ENCODE data around the gene RALBP1. TPM values are rescaled to one million over a fixed set of nuclear protein-coding genes. Genes with fewer than 3 reads are reported as not detected.

The RALBP1 gene
- total RNA-seq, 4 donors from 2014 or later: 168 to 213 (median 178) TPM

- Histone ChIP-seq H3K27ac (no peak overlapping the region), H3K9me3 (no peaks in the 10 kb centered on the region), H3K27me3 (no peaks in the 10 kb centered on the region), H3K4me1 (no peaks in the 10 kb centered on the region), H3K36me3 (no peaks in the 10 kb centered on the region), H3K4me3 (no peak overlapping the region)
- 54% methylated on average over 5 of the region's 5 CpGs for WGBS
- TF ChIP-seq CTCF (IDR thresholded peaks at IDR 0.05) (no peak), POLR2A (IDR thresholded peaks at IDR 0.05) (no peak), POLR2AphosphoS5 (IDR thresholded peaks at IDR 0.05) (no peak), EP300 (IDR thresholded peaks at IDR 0.05) (no peak)
- no peak for DNase-seq (ENCODE audit: low spot score in 2 of 2)
These were observed 38.3 kb upstream of the RALBP1 start for GRCh38 chr18:9437021-9437437.

GRCh38 chr18:9437672-9438071 is 37.6 kb upstream of the RALBP1 start:
- Histone ChIP-seq H3K9me3 (no peaks in the 10 kb centered on the region), H3K4me3 (no peak overlapping the region), H3K27me3 (no peaks in the 10 kb centered on the region), H3K4me1 (no peaks in the 10 kb centered on the region), H3K27ac (no peak overlapping the region), H3K36me3 (no peaks in the 10 kb centered on the region)
- DNase-seq (ENCODE audit: low spot score in 2 of 2): no peak
- no peak for TF ChIP-seq POLR2AphosphoS5 (IDR thresholded peaks at IDR 0.05)
- no peak for TF ChIP-seq CTCF (IDR thresholded peaks at IDR 0.05)
- TF ChIP-seq EP300 (IDR thresholded peaks at IDR 0.05): no peak
- TF ChIP-seq POLR2A (IDR thresholded peaks at IDR 0.05): no peak
- WGBS: 90% methylated on average over 4 of the region's 4 CpGs

GRCh38 chr18:9441061-9441460 is 34.3 kb upstream of the RALBP1 start:
- no peaks in the 10 kb centered on the region for H3K36me3 ChIP-seq
- WGBS: 93% methylated on average over 3 of the region's 3 CpGs
- TF ChIP-seq CTCF (IDR thresholded peaks at IDR 0.05): no peak
- no peak for TF ChIP-seq EP300 (IDR thresholded peaks at IDR 0.05)
- no peak for TF ChIP-seq POLR2A (IDR thresholded peaks at IDR 0.05)

GRCh38 chr18:9444549-9444948 is 30.8 kb upstream of the RALBP1 start:
- no peak for DNase-seq (ENCODE audit: low spot score in 2 of 2)
- H3K36me3 ChIP-seq: no peaks in the 10 kb centered on the region
- no peaks in the 10 kb centered on the region for H3K27me3 ChIP-seq
- no peaks in the 10 kb centered on the region for H3K9me3 ChIP-seq
- no peaks in the 10 kb centered on the region for H3K4me1 ChIP-seq
- H3K4me3 ChIP-seq: no peak overlapping the region
- H3K27ac ChIP-seq: no peak overlapping the region
- WGBS: 88% methylated on average over 3 of the region's 3 CpGs
- TF ChIP-seq EP300 (IDR thresholded peaks at IDR 0.05) (no peak), CTCF (IDR thresholded peaks at IDR 0.05) (no peak), POLR2A (IDR thresholded peaks at IDR 0.05) (no peak), POLR2AphosphoS5 (IDR thresholded peaks at IDR 0.05) (no peak)

More at GRCh38 chr18:9441061-9441460, 34.3 kb upstream of the RALBP1 start:
- Histone ChIP-seq H3K4me3 (no peak overlapping the region), H3K27me3 (no peaks in the 10 kb centered on the region), H3K4me1 (no peaks in the 10 kb centered on the region), H3K9me3 (no peaks in the 10 kb centered on the region), H3K27ac (no peak overlapping the region)
- no peak for DNase-seq (ENCODE audit: low spot score in 2 of 2)

GRCh38 chr18:9446839-9447238 is 28.5 kb upstream of the RALBP1 start:
- no peak overlapping the region for H3K4me3 ChIP-seq
- H3K4me1 ChIP-seq: peaks cover 2% of the 10 kb centered on the region
- H3K27me3 ChIP-seq: no peaks in the 10 kb centered on the region
- TF ChIP-seq CTCF (IDR thresholded peaks at IDR 0.05) (no peak), EP300 (IDR thresholded peaks at IDR 0.05) (no peak), POLR2A (IDR thresholded peaks at IDR 0.05) (no peak), POLR2AphosphoS5 (IDR thresholded peaks at IDR 0.05) (no peak)
- H3K27ac ChIP-seq: no peak overlapping the region
- H3K9me3 ChIP-seq: no peaks in the 10 kb centered on the region
- 83% methylated on average over 5 of the region's 5 CpGs for WGBS
- no peak for DNase-seq (ENCODE audit: low spot score in 2 of 2)
- H3K36me3 ChIP-seq: no peaks in the 10 kb centered on the region
